ENCODE data around the gene SHROOM3. TPM values are rescaled to one million over a fixed set of nuclear protein-coding genes. Genes with fewer than 3 reads are reported as not detected.

The SHROOM3 gene
- under 1 TPM in 1 of 2 experiments, not detected in 1; 0.04 TPM for total RNA-seq

GRCh38 chr4:76434901-76435527 is at the start of gene SHROOM3:
Gene SHROOM3, plus strand, starts transcription at chr4:76435229. Its CDS starts 824 bp downstream, at chr4:76436053.
- Mint-ChIP-seq H3K4me3 (no peak within 1 kb of the TSS), H3K36me3 (ENCODE audit: low read depth) (no peaks in the 10 kb centered on the region), H3K4me1 (no peaks in the 10 kb centered on the region), H3K9me3 (ENCODE audit: low read depth) (peaks cover 2% of the 10 kb centered on the region), H3K27ac (no peak within 1 kb of the TSS), H3K27me3 (peaks cover 31% of the 10 kb centered on the region)
- no peak for ATAC-seq
- DNase-seq: no peak
- intact Hi-C loops (cut with DNase I, micrococcal nuclease): loop anchor here (5.0 to 10.0 kb wide), 3 partner anchors 320 to 607 kb away; no protein-coding TSS in a partner anchor
- POLR2A ChIA-PET: interaction anchor here (0.6 kb wide), 1 partner anchor 330 kb away, joined by 3 read pairs; no protein-coding TSS in a partner anchor
- CTCF ChIA-PET: interaction anchor here (0.9 kb wide), 1 partner anchor 62 kb away, joined by 3 read pairs; no protein-coding TSS in a partner anchor

DNA sequence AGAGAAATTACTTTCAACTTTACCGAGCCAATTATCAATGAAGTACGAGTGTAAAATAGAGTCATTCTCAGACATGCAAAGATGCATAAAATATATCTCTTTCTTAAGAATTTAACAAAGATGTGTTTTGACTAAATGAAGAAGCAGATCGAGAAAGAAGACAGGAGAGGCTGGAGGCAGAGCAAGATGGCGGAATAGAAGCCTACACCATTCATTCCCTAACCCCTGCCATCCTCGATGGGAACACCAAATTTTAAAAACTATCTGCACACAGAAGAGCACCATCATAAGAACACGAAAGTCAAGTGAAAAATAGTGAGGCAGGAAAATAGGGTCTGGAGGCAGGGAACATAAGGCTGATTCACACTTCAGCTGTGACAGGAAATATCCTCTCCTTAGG is 49.1 kb upstream of the SHROOM3 start:
- Mint-ChIP-seq H3K4me1 (no peaks in the 10 kb centered on the region), H3K27me3 (peaks cover 32% of the 10 kb centered on the region), H3K27ac (no peak overlapping the region), H3K4me3 (no peak overlapping the region), H3K36me3 (ENCODE audit: low read depth) (no peaks in the 10 kb centered on the region), H3K9me3 (ENCODE audit: low read depth) (peaks cover 9% of the 10 kb centered on the region)
- CTCF ChIA-PET: no interaction called here
- ATAC-seq (no peak), DNase-seq (no peak)
- intact Hi-C loops (cut with DNase I, micrococcal nuclease): no loop called here
- POLR2A ChIA-PET: no interaction called here

GRCh38 chr4:76386566-76387305 is 48.3 kb upstream of the SHROOM3 start:
- Mint-ChIP-seq H3K4me3 (no peak overlapping the region), H3K4me1 (no peaks in the 10 kb centered on the region), H3K9me3 (ENCODE audit: low read depth) (peaks cover 9% of the 10 kb centered on the region), H3K36me3 (ENCODE audit: low read depth) (no peaks in the 10 kb centered on the region), H3K27me3 (peaks cover 37% of the 10 kb centered on the region), H3K27ac (no peak overlapping the region)
- DNase-seq (no peak), ATAC-seq (no peak)
- intact Hi-C loops (cut with DNase I, micrococcal nuclease): no loop called here
- ChIA-PET CTCF (interaction anchor here (0.9 to 1.6 kb wide), 2 partner anchors 10 to 60 kb away, joined by 3 to 6 read pairs; no protein-coding TSS in a partner anchor), POLR2A (no interaction called here)

- H3K4me1 Mint-ChIP-seq: no peaks in the 10 kb centered on the region
- H3K9me3 Mint-ChIP-seq (ENCODE audit: low read depth): peaks cover 9% of the 10 kb centered on the region
- ChIA-PET CTCF (interaction anchor here (1.6 kb wide), 1 partner anchor 11 kb away, joined by 6 read pairs; no protein-coding TSS in a partner anchor), POLR2A (no interaction called here)
- H3K36me3 Mint-ChIP-seq (ENCODE audit: low read depth): no peaks in the 10 kb centered on the region
- no peak for DNase-seq
- H3K27me3 Mint-ChIP-seq: peaks cover 47% of the 10 kb centered on the region
- H3K4me3 Mint-ChIP-seq: no peak overlapping the region
- no peak for ATAC-seq
- intact Hi-C loops (cut with DNase I, micrococcal nuclease): no loop called here
- H3K27ac Mint-ChIP-seq: no peak overlapping the region
Measured at GRCh38 chr4:76388160-76388908, 46.7 kb upstream of the SHROOM3 start.

- ATAC-seq: peak; percentile 60
- Mint-ChIP-seq H3K27ac (no peak overlapping the region), H3K9me3 (ENCODE audit: low read depth) (peaks cover 5% of the 10 kb centered on the region), H3K4me1 (no peaks in the 10 kb centered on the region), H3K36me3 (ENCODE audit: low read depth) (no peaks in the 10 kb centered on the region), H3K27me3 (peaks cover 25% of the 10 kb centered on the region), H3K4me3 (no peak overlapping the region)
- no peak for DNase-seq
- intact Hi-C loops (cut with DNase I, micrococcal nuclease): no loop called here
- ChIA-PET POLR2A (no interaction called here), CTCF (interaction anchor here (0.7 kb wide), 1 partner anchor 1226 kb away, joined by 3 read pairs; no protein-coding TSS in a partner anchor)
Measured at GRCh38 chr4:76401654-76402053, 33.4 kb upstream of the SHROOM3 start.

- no peak for ATAC-seq
- H3K9me3 Mint-ChIP-seq (ENCODE audit: low read depth): no peaks in the 10 kb centered on the region
- DNase-seq: no peak
- H3K4me3 Mint-ChIP-seq: no peak overlapping the region
- ChIA-PET POLR2A (no interaction called here), CTCF (interaction anchor here (1.0 kb wide), 1 partner anchor 226 kb away, joined by 3 read pairs; no protein-coding TSS in a partner anchor)
- intact Hi-C loops (cut with DNase I, micrococcal nuclease): loop anchor here in 1 of 2 experiments (5.0 kb wide), 1 partner anchor 621 kb away; no protein-coding TSS in a partner anchor
- H3K36me3 Mint-ChIP-seq (ENCODE audit: low read depth): no peaks in the 10 kb centered on the region
- H3K27ac Mint-ChIP-seq: no peak overlapping the region
- H3K4me1 Mint-ChIP-seq: peaks cover 7% of the 10 kb centered on the region
- H3K27me3 Mint-ChIP-seq: peaks cover 18% of the 10 kb centered on the region
Measured at GRCh38 chr4:76406081-76406480, 28.9 kb upstream of the SHROOM3 start.

DNA sequence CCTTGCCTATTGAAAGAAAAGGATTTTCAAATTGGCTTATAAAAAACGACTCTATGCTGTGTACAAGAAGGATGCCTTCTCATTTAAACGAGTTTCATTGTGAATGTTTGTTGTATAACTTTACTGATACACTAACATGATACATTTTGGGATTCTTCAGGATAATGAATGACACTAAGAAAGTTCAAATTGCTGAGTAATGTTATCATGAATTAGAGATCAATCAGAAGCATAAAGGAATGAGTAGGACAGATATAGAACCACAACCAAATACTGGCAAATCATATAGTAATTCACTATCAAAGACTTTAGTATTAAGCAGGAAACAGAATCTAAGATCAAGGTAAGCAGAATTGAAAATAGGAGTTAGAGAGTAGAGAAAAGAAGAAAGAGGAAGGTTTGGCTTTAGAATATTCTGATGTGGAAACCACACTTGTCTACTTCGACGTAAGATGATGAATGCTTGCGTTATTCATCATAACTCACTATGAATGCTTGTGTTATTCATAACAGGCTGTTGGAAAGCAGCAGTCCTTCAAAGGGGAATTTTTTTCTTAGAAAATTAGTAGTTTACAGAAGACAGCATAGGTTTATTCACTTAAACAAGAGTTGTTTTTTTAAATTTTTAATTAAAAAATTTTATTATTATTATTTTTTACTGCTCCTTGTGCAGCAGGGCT is 27.4 kb upstream of the SHROOM3 start:
- Mint-ChIP-seq H3K4me3 (no peak overlapping the region), H3K27ac (no peak overlapping the region), H3K4me1 (peaks cover 7% of the 10 kb centered on the region), H3K36me3 (ENCODE audit: low read depth) (no peaks in the 10 kb centered on the region), H3K27me3 (peaks cover 8% of the 10 kb centered on the region), H3K9me3 (ENCODE audit: low read depth) (no peaks in the 10 kb centered on the region)
- POLR2A ChIA-PET: no interaction called here
- CTCF ChIA-PET: no interaction called here
- ATAC-seq (peak; percentile 84), DNase-seq (no peak)
- intact Hi-C loops (cut with DNase I, micrococcal nuclease): loop anchor here in 1 of 2 experiments (5.0 kb wide), 1 partner anchor 620 kb away; no protein-coding TSS in a partner anchor

GRCh38 chr4:76410636-76411035 is 24.4 kb upstream of the SHROOM3 start:
- Mint-ChIP-seq H3K36me3 (ENCODE audit: low read depth) (no peaks in the 10 kb centered on the region), H3K27ac (no peak overlapping the region), H3K9me3 (ENCODE audit: low read depth) (no peaks in the 10 kb centered on the region), H3K4me1 (peaks cover 7% of the 10 kb centered on the region), H3K4me3 (no peak overlapping the region), H3K27me3 (peaks cover 1% of the 10 kb centered on the region)
- ATAC-seq: no peak
- POLR2A ChIA-PET: no interaction called here
- intact Hi-C loops (cut with DNase I, micrococcal nuclease): no loop called here
- no peak for DNase-seq
- CTCF ChIA-PET: no interaction called here

GRCh38 chr4:76420188-76420761 is 14.8 kb upstream of the SHROOM3 start:
- Mint-ChIP-seq H3K4me1 (peaks cover 6% of the 10 kb centered on the region), H3K27me3 (peaks cover 27% of the 10 kb centered on the region), H3K27ac (no peak overlapping the region), H3K9me3 (ENCODE audit: low read depth) (no peaks in the 10 kb centered on the region), H3K4me3 (peak overlapping the region; percentile 54), H3K36me3 (ENCODE audit: low read depth) (no peaks in the 10 kb centered on the region)
- intact Hi-C loops (cut with DNase I, micrococcal nuclease): no loop called here
- ChIA-PET POLR2A (no interaction called here), CTCF (interaction anchor here (1.2 kb wide), 1 partner anchor 65 kb away, joined by 4 read pairs; no protein-coding TSS in a partner anchor)
- ATAC-seq (no peak), DNase-seq (no peak)

- H3K27ac Mint-ChIP-seq: no peak within 1 kb of the TSS
- DNase-seq: peak; percentile 24
Measured at GRCh38 chr4:76420762-76421581, 14.1 kb upstream of the SHROOM3 start, which contains the start of gene CCDC158. Gene CCDC158, minus strand, starts transcription at chr4:76421141. Its CDS starts 17,934 bp downstream, at chr4:76403207.

More at GRCh38 chr4:76420762-76421581, 14.1 kb upstream of the SHROOM3 start, which contains the start of gene CCDC158:
- ChIA-PET POLR2A (no interaction called here), CTCF (interaction anchor here (0.5 to 1.3 kb wide), 4 partner anchors 9 to 239 kb away, joined by 3 to 4 read pairs (median 4); no protein-coding TSS in a partner anchor)
- ATAC-seq: peak; percentile 69
- Mint-ChIP-seq H3K4me1 (peaks cover 6% of the 10 kb centered on the region), H3K9me3 (ENCODE audit: low read depth) (no peaks in the 10 kb centered on the region), H3K4me3 (peak within 1 kb of the TSS; percentile 54), H3K27me3 (peaks cover 29% of the 10 kb centered on the region), H3K36me3 (ENCODE audit: low read depth) (no peaks in the 10 kb centered on the region)
- intact Hi-C loops (cut with DNase I, micrococcal nuclease): no loop called here
